Glutamatergic neuron (in vitro differentiated cells): ENCODE measurements around the gene IMMP2L. TPM values are rescaled to one million over a fixed set of nuclear protein-coding genes. Genes with fewer than 3 reads are reported as not detected.

Source experiments
- DNase-seq: peaks from one replicate; pipeline ENCODE4 v3.0.0; 2022
- H3K27ac Mint-ChIP-seq: one replicate; pipeline ENCODE4 v1.8.0; 2020; ENCODE audit warnings: mild to moderate bottlenecking, mixed read lengths, inconsistent platforms; ENCODE audit not compliant: unreplicated experiment
- H3K27me3 Mint-ChIP-seq: one replicate; pipeline ENCODE4 v1.8.0; 2020; ENCODE audit warnings: mild to moderate bottlenecking, moderate library complexity, mixed read lengths, inconsistent platforms; ENCODE audit not compliant: unreplicated experiment
- H3K36me3 Mint-ChIP-seq: one replicate; pipeline ENCODE4 v1.8.0; 2020; ENCODE audit warnings: mild to moderate bottlenecking, mixed read lengths, inconsistent platforms; ENCODE audit not compliant: unreplicated experiment
- H3K4me1 Mint-ChIP-seq: one replicate; pipeline ENCODE4 v1.8.0; 2020; ENCODE audit warnings: mild to moderate bottlenecking, low read depth, mixed read lengths, inconsistent platforms; ENCODE audit not compliant: unreplicated experiment
- H3K4me3 Mint-ChIP-seq: one replicate; pipeline ENCODE4 v1.8.0; 2020; ENCODE audit warnings: mild to moderate bottlenecking, mixed read lengths, inconsistent platforms; ENCODE audit not compliant: unreplicated experiment
- H3K9me3 Mint-ChIP-seq: one replicate; pipeline ENCODE4 v1.8.0; 2020; ENCODE audit warnings: mild to moderate bottlenecking, moderate library complexity, mixed read lengths, inconsistent platforms; ENCODE audit not compliant: unreplicated experiment
- total RNA-seq: library from RNA; stranded (reverse); fragmentation: NEBNext Ultra II Directional; extraction: Animal tissue kit (Norgen Biotek cat#: 25700); gene quantifications from one replicate; pipeline ENCODE4 v1.2.1, GENCODE V29; 2021; ENCODE audit not compliant: unreplicated experiment
- TF ChIP-seq, protein P1 (sequence below): fragments of 200-600 bp; sonication (generic); IDR thresholded peaks from one replicate; pipeline ENCODE4 v1.5.0; 2021; ENCODE audit not compliant: partially characterized antibody, unreplicated experiment

Gene IMMP2L
- total RNA-seq, 1 donor from 2014 or later: 9.6 TPM

GRCh38 chr7:110861163-110861562 is 701.1 kb downstream of the IMMP2L start:
- no peaks in the 10 kb centered on the region for H3K36me3 Mint-ChIP-seq
- no peaks in the 10 kb centered on the region for H3K9me3 Mint-ChIP-seq
- DNase-seq: no peak
- TF ChIP-seq, protein P1, sequence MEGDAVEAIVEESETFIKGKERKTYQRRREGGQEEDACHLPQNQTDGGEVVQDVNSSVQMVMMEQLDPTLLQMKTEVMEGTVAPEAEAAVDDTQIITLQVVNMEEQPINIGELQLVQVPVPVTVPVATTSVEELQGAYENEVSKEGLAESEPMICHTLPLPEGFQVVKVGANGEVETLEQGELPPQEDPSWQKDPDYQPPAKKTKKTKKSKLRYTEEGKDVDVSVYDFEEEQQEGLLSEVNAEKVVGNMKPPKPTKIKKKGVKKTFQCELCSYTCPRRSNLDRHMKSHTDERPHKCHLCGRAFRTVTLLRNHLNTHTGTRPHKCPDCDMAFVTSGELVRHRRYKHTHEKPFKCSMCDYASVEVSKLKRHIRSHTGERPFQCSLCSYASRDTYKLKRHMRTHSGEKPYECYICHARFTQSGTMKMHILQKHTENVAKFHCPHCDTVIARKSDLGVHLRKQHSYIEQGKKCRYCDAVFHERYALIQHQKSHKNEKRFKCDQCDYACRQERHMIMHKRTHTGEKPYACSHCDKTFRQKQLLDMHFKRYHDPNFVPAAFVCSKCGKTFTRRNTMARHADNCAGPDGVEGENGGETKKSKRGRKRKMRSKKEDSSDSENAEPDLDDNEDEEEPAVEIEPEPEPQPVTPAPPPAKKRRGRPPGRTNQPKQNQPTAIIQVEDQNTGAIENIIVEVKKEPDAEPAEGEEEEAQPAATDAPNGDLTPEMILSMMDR: no peak
- no peaks in the 10 kb centered on the region for H3K27me3 Mint-ChIP-seq
- H3K4me3 Mint-ChIP-seq: no peak overlapping the region
- H3K4me1 Mint-ChIP-seq: peaks cover 9% of the 10 kb centered on the region
- no peak overlapping the region for H3K27ac Mint-ChIP-seq

DNA sequence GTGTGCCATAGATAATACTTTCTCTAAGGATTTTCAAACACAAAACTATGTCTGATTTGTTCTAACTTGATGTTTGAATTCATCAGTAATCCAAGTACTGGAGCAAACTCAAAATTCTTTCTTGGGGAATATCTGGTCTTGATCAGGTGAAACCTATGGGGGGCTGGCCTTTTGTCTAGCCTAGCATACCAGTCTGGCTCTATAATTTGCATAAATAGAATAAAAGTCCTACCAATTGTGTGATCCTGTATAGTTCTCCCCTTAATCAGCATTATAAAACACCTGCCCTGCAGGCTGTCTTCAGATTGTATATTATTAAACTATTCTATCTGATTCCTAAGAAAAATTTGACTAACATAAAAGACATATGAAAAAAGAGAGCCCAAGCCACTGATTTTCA is 705.2 kb downstream of the IMMP2L start:
- H3K27ac Mint-ChIP-seq: no peak overlapping the region

DNA sequence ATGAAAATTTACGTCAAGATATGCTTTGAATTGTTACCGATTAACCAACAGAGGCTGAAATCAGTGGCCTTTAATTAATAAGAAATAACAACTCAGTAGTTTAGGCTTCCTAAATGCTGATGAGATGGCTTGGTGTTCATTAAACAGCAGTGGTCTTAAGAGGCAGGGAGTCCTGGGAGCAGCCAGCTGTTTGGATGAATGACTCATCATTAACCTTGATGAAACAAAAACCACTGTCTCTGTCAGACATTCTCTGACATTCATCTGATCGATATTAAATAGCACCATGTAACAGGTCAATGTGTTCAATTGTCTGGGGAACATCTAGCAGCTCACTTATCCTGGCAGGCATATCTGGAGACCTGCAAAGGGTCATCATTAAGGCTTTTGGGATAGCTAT is 705.6 kb downstream of the IMMP2L start:
- TF ChIP-seq, protein P1: no peak
- H3K36me3 Mint-ChIP-seq: no peaks in the 10 kb centered on the region
- H3K27ac Mint-ChIP-seq: no peak overlapping the region
- H3K4me1 Mint-ChIP-seq: peaks cover 4% of the 10 kb centered on the region
- no peak overlapping the region for H3K4me3 Mint-ChIP-seq
- no peak for DNase-seq
- no peaks in the 10 kb centered on the region for H3K27me3 Mint-ChIP-seq
- H3K9me3 Mint-ChIP-seq: no peaks in the 10 kb centered on the region

More for the DNA sequence above, 705.2 kb downstream of the IMMP2L start:
- TF ChIP-seq, protein P1: no peak
- H3K4me1 Mint-ChIP-seq: peaks cover 4% of the 10 kb centered on the region
- no peak for DNase-seq
- H3K9me3 Mint-ChIP-seq: no peaks in the 10 kb centered on the region
- no peaks in the 10 kb centered on the region for H3K36me3 Mint-ChIP-seq
- H3K27me3 Mint-ChIP-seq: no peaks in the 10 kb centered on the region
- no peak overlapping the region for H3K4me3 Mint-ChIP-seq

- Mint-ChIP-seq H3K27ac (no peak overlapping the region), H3K36me3 (no peaks in the 10 kb centered on the region), H3K4me3 (no peak overlapping the region), H3K9me3 (no peaks in the 10 kb centered on the region), H3K27me3 (no peaks in the 10 kb centered on the region), H3K4me1 (peaks cover 4% of the 10 kb centered on the region)
- TF ChIP-seq, protein P1: no peak
- DNase-seq: no peak
Observed at GRCh38 chr7:110854651-110855050, 707.6 kb downstream of the IMMP2L start.

DNA sequence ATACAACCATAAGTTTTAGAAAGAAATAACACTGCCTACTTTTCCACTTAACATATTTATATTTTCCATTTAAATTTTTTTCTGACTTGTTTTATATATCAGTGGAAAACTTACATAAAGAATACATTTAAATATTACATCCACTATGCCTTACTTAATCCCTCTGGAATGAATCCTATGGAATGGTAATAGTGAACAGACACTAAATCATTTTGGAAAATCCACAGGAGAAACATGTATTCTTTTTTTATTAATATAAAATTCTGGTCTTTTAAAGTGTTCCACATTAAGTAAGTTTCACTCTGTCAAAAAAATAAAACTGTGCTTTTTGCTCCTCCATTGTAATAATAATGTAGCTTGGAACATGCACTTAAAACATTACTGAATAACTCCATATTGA is 708.1 kb downstream of the IMMP2L start:
- peaks cover 4% of the 10 kb centered on the region for H3K4me1 Mint-ChIP-seq
- TF ChIP-seq, protein P1: no peak
- no peak overlapping the region for H3K4me3 Mint-ChIP-seq
- no peaks in the 10 kb centered on the region for H3K27me3 Mint-ChIP-seq
- DNase-seq: no peak
- no peaks in the 10 kb centered on the region for H3K36me3 Mint-ChIP-seq
- no peaks in the 10 kb centered on the region for H3K9me3 Mint-ChIP-seq
- H3K27ac Mint-ChIP-seq: no peak overlapping the region
